SKM-1 treated with dmso at 0.1 percent for 144 hours (cell line): ENCODE measurements around the gene PRDM16.

Experiments
- DNase-seq: peaks from one replicate; lab custom pipeline; 2025; ENCODE audit not compliant: unreplicated experiment; lab: John Stamatoyannopoulos, UW

PRDM16 gene

DNA sequence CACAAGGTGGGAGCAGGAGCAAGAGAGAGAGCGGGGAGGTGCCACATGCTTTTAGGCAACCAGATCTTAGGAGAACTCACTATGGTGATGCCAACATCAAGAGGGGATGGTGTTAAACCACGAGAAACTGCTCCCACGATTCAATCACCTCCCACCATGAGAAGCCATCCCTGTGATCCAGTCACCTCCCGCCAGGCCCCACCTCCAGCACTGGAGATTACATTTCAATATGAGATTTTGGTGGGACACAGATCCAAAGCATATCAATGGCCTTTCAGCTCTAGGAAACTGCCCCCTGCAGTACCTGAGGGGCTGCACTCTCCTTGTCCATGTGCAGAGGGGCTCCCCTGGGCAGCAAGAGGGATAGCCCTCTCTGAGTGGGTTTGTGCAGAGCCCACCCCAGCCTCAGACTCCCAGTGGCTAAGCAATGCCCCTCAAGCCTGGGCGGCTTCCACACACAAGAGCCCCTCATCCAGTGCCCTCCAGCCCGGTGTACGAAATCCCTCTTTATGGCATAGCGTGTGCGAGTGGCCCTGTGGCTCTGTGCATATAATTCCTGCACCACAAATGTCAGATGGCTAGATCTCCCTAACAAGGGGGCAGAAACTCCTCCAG, 15.5 kb upstream of the PRDM16 start:
- no peak for DNase-seq

DNA sequence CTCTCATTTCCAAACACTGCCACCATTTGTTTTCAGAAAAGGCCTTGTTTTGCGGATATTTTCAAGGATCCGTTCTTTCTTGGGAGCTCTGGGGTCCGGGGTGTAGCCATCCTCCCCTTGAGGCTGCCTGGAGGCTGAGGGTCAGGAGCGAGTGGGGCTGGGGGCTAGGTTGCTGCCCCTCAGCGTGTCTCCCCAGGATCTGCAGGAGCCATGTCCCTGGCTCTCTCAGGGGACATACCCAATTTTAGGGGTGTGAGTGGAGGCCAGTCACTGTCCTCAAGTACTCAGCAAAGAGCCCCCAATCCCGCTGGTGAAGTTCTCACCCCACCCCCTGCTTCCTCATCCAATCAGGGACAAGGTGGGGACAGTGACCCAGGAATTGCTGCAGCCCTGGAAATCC, 15.0 kb upstream of the PRDM16 start:
- DNase-seq, result no peak

DNA sequence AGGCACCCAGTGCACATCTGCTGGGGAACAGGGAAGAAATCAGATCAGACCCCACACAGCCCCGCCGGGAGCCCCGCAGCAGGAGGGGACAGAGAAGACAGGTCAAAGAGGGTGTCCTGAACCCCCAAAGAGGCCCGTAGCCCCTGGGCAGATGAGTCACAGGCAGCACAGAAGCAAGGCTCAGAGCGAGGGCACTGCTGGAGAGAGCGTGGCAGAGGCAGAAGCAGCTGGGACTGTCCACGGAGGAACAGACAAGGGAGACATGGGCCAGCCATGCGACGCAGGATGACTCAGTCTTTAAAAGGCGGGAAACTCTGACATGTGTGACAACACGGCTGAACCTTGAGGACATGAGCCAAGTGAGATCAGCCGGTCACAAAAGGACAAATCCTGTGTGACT, 14.5 kb upstream of the PRDM16 start:
- no peak for DNase-seq

DNA sequence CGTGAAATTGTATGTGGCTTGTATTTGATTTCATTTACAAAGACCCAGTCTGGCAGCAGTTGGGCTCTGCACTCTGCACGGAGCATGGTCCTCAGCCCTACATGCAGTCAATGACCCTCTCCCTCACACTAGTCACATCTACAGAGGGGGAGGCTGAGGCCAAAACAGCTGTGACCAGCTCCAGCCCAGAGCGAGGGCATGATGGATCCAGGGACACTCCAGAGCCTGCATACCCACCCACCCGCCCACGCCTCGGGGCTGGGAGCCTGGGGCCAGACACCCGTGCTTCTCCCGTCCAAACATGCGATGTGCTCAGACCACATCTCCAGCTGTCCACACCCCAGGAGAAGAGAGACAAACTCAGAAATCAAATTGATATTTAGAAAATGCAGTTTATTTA, 14.0 kb upstream of the PRDM16 start:
- DNase-seq, result no peak

DNA sequence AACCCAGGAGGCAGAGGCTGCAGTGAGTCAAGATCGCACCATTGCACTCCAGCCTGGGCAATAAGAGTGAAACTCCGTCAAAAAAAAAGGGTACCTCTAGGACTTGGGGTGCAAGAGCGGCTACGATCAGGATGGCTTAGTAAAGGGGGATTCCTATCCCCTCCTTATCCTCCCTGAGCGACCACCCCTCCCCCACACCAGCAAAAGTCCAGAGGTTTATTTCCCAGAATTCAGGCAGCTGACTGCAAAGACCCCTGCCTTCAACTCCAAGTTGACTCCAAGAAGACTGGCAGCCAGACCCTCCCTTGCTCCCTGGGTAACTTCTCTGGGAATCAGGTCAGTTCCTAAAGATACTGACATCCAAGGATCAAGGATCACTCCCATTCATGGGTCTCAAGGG, 12.4 kb upstream of the PRDM16 start:
- DNase-seq, result no peak

DNA sequence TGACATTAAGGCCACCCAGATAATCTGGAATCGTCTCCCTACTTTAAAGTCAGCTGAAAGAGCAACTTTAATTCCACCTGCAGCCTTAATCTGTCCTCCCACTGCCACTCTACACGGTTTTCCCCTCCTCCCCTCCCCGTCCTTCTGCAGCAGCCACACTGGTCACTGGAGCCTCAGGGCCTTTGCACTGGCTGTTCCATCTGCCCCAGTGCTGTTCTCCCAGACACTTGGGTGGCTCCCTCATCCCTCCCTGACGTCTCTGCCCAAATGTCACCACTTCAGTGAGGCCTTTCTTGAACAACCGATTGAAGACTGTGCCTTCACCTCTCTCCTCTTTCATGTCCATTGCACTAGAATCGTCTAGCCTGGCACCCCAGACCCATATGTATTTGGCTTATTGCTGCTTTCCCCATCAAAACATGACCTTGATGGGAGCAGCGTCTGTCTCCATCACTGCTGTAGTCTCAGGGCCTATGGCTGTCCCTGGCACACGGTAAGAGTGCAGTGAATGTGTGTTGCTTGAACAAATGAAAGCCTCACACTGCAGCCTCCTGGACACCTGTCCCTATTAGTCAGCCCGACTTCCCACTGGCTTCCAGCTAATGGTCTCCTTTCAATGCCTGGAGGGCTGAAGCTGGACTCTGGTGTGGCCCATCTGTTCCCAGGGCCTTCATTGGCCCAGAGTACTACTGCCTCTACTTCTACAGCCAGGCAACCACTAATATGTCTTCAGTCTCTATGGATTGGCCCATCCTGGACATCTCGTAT, 10.6 kb upstream of the PRDM16 start:
- no peak for DNase-seq

DNA sequence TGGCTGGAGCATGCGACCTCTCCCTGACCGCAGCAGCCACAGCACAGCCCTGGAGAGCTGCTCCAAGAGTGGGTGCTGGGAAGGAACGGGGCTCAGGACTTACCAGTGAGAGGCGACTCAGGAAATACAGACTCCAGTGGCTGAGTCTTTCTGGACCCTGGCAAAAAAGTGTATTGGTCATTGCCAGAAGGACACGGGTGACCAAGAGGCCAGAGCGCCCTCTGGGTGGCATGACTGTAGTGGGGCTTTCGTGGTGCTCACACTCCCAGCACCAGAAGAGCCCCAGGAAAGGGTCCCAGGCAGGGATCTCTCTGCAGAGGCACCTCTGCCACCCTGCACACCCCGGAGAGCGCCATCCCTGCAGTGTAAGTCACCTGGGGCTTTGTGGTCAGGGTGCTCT, 8.9 kb upstream of the PRDM16 start:
- DNase-seq, result no peak

DNA sequence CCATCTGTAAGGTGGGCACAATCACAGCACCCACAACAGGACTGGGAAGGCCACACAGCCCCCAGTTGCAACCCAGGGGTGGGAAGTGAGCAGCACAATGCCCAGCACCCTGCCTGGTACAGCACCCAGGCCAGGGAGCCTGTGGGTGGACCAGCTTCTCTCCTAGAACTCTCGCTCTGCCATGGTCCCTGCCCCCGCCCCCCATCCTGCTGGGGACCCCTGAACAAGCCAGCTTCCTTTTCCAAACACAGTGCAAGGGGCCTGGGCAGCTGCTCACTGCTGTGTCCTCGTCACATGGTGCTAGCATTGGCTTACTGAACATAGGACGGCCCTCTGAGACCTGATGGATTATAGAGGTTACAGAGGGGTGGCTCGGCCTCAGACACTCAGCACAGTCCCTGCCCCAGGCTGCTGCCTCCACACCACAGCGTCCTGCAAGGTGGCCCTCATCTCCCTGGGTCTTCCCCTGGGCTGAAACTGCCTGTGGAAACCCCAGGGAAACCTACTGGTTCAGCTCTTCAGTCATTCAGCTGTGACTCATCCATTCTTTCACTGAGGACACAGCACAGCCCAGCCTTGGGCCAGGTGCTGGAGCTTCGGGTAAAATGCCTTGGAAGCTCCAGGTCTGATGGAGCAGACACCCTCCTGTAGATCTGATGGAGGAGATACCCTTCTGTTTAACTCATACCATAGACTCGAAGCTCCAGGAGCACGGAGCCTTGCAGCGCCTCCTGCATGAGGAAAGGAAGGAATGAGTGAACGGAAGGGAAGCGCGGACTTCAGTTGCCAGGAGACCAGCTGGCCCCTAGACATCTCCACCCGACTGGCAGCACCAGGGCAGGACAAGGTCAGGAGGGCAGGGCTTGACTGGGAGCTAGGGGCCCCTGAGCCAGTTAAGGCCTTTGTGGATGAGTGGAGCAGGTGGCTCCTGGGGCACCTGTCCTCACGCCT, 8.1 kb upstream of the PRDM16 start:
- no peak for DNase-seq

DNA sequence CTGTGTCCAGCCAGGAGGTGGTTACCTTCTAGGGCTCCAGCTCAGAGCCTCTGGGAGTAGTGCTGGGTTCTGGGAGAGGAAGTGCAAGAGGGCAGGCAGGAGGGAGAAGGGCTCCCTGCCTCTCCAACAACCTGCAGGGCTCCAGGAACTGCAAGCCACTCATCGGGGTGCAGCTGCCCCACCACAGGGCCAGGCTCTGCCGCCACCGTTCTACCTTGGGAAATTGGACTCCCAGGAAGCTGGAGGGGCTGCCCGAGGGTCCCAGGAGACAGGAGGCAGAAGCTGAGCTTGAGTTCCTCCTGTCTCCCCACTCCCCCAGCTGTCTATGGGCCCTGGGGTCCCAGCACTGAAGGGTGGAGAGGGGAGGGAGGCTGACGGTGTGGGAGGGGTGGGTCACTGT, 7.4 kb upstream of the PRDM16 start:
- DNase-seq, result no peak

DNA sequence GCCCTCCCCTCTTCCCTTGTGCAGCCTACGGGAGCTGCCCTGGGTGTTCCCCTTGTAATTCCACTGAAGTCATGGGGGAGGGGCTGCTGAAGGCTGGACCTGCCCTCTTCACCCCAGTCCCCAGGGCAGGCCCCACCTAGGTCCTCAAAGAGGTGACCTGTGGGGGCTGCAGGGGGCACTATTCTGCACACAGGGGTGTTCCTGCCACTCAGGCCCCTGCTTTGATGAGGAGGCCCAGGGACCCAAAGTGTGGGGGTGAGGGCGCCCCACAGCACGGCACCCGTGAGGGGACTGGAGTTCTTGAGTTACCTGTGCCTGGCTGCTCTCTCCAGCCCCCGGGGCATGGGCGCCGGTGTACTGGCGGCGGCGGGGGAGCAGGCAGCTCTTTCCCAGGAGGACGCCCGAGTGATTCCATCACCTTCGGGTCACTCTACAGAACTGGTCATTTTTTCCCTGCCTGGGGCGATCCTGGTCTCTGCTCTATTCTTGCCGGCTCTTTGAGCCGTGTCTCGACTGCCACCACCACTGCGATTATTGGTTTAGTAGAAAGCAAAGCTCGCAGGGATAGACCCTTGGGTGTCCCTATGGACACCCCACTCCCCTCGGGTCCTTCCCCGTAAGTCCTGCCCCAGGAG, 6.9 kb upstream of the PRDM16 start:
- no peak for DNase-seq

DNA sequence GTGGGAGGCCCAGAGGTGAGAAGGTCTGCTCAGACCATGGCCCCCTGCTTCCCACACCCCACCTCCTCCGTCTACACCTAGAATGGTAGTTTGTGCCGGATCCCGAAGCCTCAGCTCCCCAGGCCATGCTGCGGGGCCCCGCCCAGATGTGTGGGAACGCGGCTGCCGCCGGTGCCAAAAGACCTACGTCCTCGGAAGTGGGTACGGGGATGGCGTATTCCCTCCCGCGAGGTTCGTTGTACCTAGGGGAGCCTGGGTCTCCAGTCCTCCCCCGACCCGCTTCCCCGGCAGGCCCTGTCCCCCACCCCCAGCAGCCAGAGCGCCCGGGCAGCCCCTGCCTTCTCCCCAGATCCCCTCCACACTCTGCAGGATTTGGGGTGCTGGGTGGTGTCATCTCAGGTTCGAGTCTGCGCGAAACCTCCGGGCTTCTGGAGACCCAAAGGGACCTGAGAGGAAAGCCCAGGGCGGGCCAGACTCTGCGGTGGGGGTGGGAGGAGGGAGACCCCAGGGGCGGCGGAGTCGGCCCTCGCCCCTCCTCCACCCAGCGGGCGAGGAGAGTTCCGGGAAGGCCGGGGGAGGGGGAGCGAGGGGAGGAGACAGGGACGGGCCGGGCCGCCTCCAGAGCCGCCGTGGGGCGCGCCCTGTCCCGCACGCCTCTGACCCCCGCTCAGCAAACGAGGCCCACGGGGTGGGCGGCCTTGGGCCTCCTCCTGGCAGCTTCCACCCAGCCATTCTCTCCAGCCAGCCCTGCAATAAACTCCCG, 6.2 kb upstream of the PRDM16 start:
- no peak for DNase-seq

DNA sequence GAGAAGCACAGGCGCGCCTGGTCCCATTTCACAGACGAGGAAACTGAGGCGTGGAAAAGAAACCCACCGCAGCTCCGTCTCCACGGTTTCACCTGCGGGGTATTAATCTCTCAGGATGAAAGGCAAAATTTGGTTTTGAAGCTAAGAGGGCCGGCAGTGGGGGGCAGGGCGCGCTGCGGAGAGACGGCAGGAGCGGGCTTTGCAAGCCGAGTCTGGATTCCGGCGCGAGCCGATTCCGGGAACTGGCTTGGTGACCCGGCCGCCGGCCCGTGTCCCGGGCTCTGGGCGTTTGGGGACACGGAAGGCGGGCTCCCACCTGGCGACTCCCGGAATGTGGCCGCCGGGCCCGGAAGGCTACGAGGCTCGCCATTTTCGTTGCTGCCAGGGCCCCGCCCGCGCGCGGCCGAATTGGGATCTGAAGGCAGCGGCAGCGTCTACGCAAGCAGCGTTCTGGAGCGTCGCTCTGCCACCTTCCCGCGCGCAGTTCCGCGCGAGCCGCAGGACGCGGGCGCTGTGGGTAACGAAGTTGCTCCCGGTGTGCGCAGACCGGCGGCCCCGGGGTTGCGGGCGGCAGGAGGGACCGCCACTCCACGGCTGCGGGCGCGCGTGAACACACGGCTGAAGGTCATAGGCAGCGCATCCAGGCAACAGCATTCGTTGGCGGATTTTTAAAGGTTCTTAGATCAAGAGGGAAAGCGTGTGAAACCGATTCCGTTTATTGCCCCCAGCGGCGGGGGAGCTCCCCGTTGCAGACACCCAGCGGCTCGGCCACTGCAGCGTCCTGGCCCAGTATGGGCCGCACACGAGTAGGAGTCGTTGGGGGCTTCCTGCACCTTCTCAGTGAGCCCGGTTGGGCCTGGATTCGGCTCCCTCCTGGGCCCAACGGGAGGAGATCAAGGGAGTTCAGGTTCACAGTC, 5.4 kb upstream of the PRDM16 start:
- no peak for DNase-seq

DNA sequence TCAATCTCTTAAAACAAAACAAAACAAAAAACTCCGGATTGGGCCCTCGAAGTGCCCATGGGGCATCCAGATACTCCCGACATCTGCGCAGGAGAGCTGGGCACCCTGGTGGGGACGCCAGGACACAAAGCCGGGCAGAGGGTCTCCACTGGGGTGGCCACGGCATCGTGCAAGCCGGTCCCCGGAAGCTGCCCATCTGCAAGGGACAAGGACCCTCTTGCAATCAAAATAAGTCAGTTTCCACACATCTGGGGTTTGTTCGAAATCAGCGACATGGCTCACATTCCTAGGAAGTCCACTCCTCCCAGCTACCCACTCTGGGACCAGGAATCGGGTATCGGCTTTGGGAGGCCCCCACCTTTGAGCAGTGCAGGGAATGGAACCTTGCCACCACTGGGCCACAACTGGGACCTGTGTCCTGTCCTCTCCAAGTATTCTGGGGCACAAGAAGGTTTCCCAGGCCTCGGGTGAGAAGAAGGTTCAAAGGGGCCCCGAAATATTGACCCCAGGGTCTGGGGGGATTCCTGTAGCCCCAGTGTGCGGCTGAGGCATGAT, 4.6 kb upstream of the PRDM16 start:
- no peak for DNase-seq

DNA sequence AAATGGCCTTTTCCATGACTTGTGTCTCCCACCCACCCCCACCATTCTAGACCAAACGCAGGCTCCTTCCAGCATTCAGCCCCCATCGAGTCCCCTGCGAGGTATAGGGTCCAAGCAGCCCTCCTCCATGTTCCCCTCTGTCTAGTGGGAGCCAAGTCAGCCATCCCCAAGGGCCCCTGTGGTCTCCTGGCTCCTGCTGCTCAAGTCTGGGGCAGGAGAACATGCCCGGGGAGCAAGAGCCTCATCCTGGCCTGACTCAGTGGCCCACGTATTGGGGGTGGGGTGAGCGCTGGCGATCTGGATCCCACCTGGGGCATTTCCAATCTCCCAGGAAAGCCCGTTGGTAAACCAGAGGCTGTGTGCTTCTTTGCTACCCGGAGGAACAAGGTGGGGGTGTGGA, 4.1 kb upstream of the PRDM16 start:
- no peak for DNase-seq

DNA sequence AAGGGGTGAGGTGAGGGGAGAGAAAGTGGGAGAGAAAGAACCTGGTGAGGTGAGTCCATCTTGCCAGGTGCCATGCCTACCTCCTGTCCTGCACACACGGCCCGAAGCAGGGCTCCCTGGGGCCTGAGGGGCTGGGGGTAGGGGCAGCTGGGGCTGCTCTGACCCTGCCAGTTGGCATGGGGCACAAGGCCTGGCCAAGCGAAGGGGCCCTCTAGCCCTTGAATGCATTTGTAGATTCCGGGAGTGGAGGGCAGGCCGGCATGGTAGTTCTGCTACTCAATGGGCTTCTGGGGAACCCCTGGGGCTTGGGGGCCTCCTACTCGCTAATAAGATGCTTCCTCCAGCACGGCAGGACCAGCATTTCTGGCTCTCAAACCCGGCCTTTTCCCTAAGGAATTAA, 3.6 kb upstream of the PRDM16 start:
- no peak for DNase-seq

DNA sequence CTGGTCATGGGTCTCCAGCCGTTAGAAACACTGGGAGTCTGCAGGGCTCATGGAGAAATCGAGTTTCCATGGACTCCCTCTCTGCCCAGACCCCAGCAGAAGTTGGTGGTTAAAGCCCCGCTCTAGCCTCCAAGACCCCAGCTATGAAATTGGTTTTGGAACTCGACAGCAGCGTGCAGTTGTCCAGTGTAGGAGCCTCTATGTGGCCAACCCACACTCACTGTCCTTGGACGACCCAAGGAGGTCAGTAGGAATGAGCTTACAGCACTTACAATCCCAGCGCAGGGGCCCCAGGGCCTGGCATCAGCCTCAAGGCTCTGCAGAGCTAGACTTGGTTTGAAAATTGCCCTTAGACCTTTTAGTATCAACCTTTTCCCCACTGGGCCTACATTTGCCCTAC, 3.2 kb upstream of the PRDM16 start:
- DNase-seq, result no peak

DNA sequence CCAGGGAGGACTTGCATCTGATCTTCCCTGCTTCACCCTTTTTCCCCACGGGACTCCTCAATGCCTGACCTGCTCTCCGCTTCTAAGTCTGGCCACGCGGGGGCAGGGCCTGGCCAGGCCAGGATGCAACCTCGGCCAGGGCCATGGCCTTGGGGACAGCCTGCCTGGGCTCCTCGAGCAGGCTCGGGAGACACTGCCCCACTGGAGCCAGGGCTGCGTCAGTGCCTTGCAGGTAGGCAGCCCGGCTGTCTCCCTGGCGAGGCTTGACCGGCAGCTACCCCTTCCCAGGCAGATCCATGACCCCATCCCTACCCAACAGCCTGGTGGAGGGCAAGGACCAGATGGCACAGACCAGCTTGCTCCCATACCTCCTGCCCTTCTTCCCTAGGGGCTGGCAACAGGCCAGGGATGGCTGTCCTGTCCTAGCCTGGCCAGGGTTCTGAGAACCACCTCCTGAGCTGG, 2.7 kb upstream of the PRDM16 start:
- DNase-seq, result no peak

DNA sequence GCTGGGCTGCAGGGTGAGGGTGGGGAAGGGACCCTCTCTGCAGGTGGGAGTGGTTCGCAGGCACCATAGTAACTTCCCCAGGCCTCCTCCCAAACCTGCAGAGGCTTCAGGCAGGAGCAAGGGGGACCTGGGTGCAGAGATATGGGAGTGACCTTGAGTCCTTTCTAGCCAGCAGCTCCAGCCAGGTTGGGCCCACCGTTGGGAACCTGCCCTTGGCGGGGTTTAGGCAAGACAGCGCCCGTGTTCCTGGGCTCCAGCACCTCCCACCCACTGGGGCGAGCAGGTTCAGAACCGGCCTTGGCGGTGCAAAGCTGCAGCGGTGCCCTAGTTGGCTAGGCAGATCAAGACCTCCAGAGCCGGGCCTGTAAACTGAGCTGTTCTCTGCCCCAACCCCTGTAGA, 2.2 kb upstream of the PRDM16 start:
- DNase-seq, result no peak

DNA sequence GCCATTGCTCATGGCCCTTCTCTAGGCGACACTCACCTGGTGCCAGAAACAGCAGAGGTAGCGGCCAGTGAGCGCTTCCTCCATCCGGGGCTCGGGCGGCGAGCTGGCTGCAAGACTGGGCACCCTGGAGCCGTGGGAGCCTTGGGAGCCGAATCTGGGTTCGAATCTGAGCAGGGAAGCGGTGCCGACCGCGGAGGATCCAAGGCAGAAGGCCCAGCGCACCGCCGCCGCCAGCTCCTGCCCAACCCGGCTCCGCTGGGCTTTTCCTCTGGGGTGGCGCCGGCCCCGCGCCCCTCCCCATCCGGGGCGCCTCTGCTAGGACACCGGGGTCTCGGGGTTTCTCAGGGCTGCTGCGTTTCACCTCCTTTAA, 1.7 kb upstream of the PRDM16 start:
- DNase-seq, result no peak
